B cell (primary cell): ENCODE measurements around the gene CHKB. TPM values are rescaled to one million over a fixed set of nuclear protein-coding genes. Genes with fewer than 3 reads are reported as not detected.

Experiments used
- ATAC-seq: fragments of 200-7000 bp; cut with Tn5 transposase; one replicate; pipeline ENCODE4 v1.10.0; 2021; ENCODE audit warnings: low read depth, mild to moderate bottlenecking, moderate number of reproducible peaks, moderate library complexity
- CTCF ChIA-PET: fragments of 350-600 bp; sonication (Branson Sonifier 250); formaldehyde crosslinking; loops from one replicate; lab custom pipeline; 2021; ENCODE audit warnings: antibody characterized with exemption, inconsistent platforms; lab: Charles Lee
- POLR2A ChIA-PET: fragments of 350-600 bp; sonication (Branson Sonifier 250); formaldehyde crosslinking; loops from one replicate; lab custom pipeline; 2021; ENCODE audit warnings: antibody characterized with exemption; lab: Charles Lee
- DNase-seq: peaks from one replicate; pipeline ENCODE4 v3.0.0; 2013
- H2AFZ ChIP-seq: 2 replicates; pipeline ENCODE4 v1.6.1; 2012; ENCODE audit warnings: mild to moderate bottlenecking, low read depth, low read length; ENCODE audit not compliant: insufficient read depth, poor library complexity, severe bottlenecking
- H3K27ac ChIP-seq, 2 donors: 1 replicate in 1 of 2; 2 replicates in 1 of 2; pipeline ENCODE4 v1.5.1; 2012 to 2013; ENCODE audit warnings: low read length in 2 of 2, mild to moderate bottlenecking in 2 of 2, moderate library complexity in 1 of 2
- H3K27me3 ChIP-seq, 4 experiments: fragments of 200-600 bp in 1 of 4; sonication (generic) in 1 of 4; replicated peaks in 1 of 4; 1 replicate in 2 of 4; 2 replicates in 2 of 4; pipeline versions ENCODE4 v1.6.1 to v1.7.0; 2013 to 2016; ENCODE audit warnings: low read length in 3 of 4, mild to moderate bottlenecking in 2 of 4, mixed read lengths in 1 of 4, moderate library complexity in 1 of 4; ENCODE audit not compliant: insufficient read depth in 4 of 4, control insufficient read depth in 3 of 4; ENCODE audit errors: control extremely low read depth in 1 of 4
- H3K36me3 ChIP-seq, 2 experiments: replicated peaks in 1 of 2; 1 replicate in 1 of 2; 2 replicates in 1 of 2; pipeline versions ENCODE4 v1.6.1 to v1.7.1; 2013; ENCODE audit warnings: low read length in 1 of 2; ENCODE audit not compliant: insufficient read depth in 2 of 2, control insufficient read depth in 1 of 2; ENCODE audit errors: control extremely low read depth in 1 of 2, extremely low read depth in 1 of 2
- H3K4me1 ChIP-seq, 2 donors: fragments of 200-600 bp in 1 of 2; sonication (generic) in 1 of 2; 1 replicate in 1 of 2; 2 replicates in 1 of 2; pipeline versions ENCODE4 v1.5.1 to v1.6.1; 2013 to 2017; ENCODE audit warnings: low read length in 2 of 2; ENCODE audit not compliant: control insufficient read depth in 2 of 2, insufficient read depth in 2 of 2
- H3K4me2 ChIP-seq: replicated peaks from 2 replicates; pipeline ENCODE3; 2012; ENCODE audit warnings: mild to moderate bottlenecking, low read depth, low read length; ENCODE audit not compliant: poor library complexity, severe bottlenecking
- H3K4me3 ChIP-seq, 5 experiments: fragments of 200-600 bp in 1 of 5; sonication (generic) in 1 of 5; 1 replicate in 3 of 5; 2 replicates in 2 of 5; pipeline versions ENCODE4 v1.5.1 to v1.7.0; 2011 to 2016; ENCODE audit warnings: low read length in 4 of 5, mild to moderate bottlenecking in 4 of 5, low read depth in 2 of 5, control low read depth in 1 of 5, moderate library complexity in 1 of 5; ENCODE audit not compliant: insufficient read depth in 1 of 5; ENCODE audit errors: control extremely low read depth in 1 of 5, extremely low read depth in 1 of 5
- H3K79me2 ChIP-seq: fragments of 200-600 bp; sonication (generic); one replicate; pipeline ENCODE4 v1.6.0; 2016; ENCODE audit warnings: low read length; ENCODE audit not compliant: control insufficient read depth, insufficient read depth
- H3K9ac ChIP-seq: fragments of 200-600 bp; sonication (generic); 2 replicates; pipeline ENCODE4 v1.6.1; 2017; ENCODE audit warnings: mild to moderate bottlenecking, low read length, moderate library complexity
- H3K9me3 ChIP-seq, 3 donors: one replicate each; pipeline versions ENCODE4 v1.6.1 to v1.7.1; 2013; ENCODE audit warnings: low read length in 2 of 3; ENCODE audit not compliant: control insufficient read depth in 2 of 3, insufficient read depth in 1 of 3; ENCODE audit errors: control extremely low read depth in 1 of 3
- H4K20me1 ChIP-seq: 2 replicates; pipeline ENCODE4 v1.6.0; 2012; ENCODE audit warnings: mild to moderate bottlenecking, low read length; ENCODE audit not compliant: insufficient read depth, control insufficient read depth, poor library complexity, severe bottlenecking
- H3K27ac Mint-ChIP-seq: one replicate; pipeline ENCODE4 v1.8.0; 2021; ENCODE audit warnings: mixed read lengths
- H3K27me3 Mint-ChIP-seq: one replicate; pipeline ENCODE4 v1.8.0; 2021; ENCODE audit warnings: mixed read lengths
- H3K4me1 Mint-ChIP-seq: one replicate; pipeline ENCODE4 v1.8.0; 2021; ENCODE audit warnings: mixed read lengths
- H3K4me3 Mint-ChIP-seq: one replicate; pipeline ENCODE4 v1.8.0; 2021; ENCODE audit warnings: mixed read lengths
- H3K9me3 Mint-ChIP-seq: one replicate; pipeline ENCODE4 v1.8.0; 2022; ENCODE audit warnings: mixed read lengths; ENCODE audit not compliant: insufficient read depth
- EZH2 ChIP-seq: IDR thresholded peaks from 2 replicates; pipeline ENCODE4 v1.6.1; 2012; ENCODE audit warnings: borderline replicate concordance, low read depth, mild to moderate bottlenecking, moderate library complexity, low read length; ENCODE audit not compliant: insufficient read depth, poor library complexity, severe bottlenecking
- WGBS: methylation state at CpG from one replicate; pipeline ENCODE4 v1.1.5; 2013; ENCODE audit warnings: missing lambda C conversion rate; ENCODE audit not compliant: insufficient coverage; 5-methylcytosine and 5-hydroxymethylcytosine counted together
- intact Hi-C: fragments of 100-400 bp; cut with micrococcal nuclease; formaldehyde crosslinking; loops from one replicate; pipeline ENCODE4 v1.10.0; 2022
- polyA plus RNA-seq: library from polyadenylated mRNA; depleted of rRNA; stranded (reverse); fragments of >200 nt; gene quantifications from 2 replicates; pipeline ENCODE4 v1.2.3, GENCODE V29; 2012
- total RNA-seq, 2 donors: library from RNA; stranded (reverse); fragments of 120-200 nt in 1 of 2; gene quantifications; 1 replicate in 1 of 2; 2 replicates in 1 of 2; pipeline versions ENCODE4 v1.2.3 to v1.2.4, GENCODE V29; 2013 to 2022
- TF ChIP-seq, protein P1 (sequence below): fragments of 200-600 bp; IDR thresholded peaks from one replicate; pipeline ENCODE4 v1.8.0; 2022; ENCODE audit warnings: antibody characterized with exemption, mild to moderate bottlenecking

The CHKB gene
- total and polyA plus RNA-seq, 2 donors (not counting 1 experiment from before 2014, with no cell fraction given), result 238 to 309 TPM

DNA sequence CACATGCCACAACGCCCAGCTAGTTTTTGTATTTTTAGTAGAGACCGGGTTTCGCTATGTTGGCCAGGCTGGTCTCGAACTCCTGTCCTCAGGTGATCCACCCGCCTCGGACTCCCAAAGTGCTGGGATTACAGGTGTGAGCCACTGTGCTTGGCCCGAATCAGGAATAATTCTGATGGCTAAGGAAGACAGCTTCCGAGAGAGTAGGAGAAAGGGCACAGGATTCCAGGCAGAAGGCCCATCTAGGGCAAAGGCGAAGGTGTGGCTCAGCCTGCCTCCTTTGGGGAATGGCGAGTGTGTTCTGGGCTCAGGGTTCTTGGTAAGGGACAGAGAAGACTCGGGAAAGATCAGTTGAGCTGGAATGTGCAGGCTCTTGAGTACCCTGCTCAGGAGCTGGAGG, 18.4 kb downstream of the CHKB start:
- intact Hi-C loops, result no loop called here

More for the DNA sequence above, 18.4 kb downstream of the CHKB start:
- H3K9me3 ChIP-seq, result no peaks in the 10 kb centered on the region
- H3K27ac ChIP-seq, result no peak overlapping the region
- peaks cover 0 to under 1% of the 10 kb centered on the region in 2 experiments for H3K36me3 ChIP-seq
- WGBS, result 96% methylated on average over 11 of the region's 11 CpGs
- no peak overlapping the region for H3K4me3 ChIP-seq
- ATAC-seq, result no peak
- H3K27me3 ChIP-seq, result no peaks in the 10 kb centered on the region
- H2AFZ ChIP-seq, result no peak overlapping the region
- TF ChIP-seq EZH2, result no peak
- TF ChIP-seq, protein P1, sequence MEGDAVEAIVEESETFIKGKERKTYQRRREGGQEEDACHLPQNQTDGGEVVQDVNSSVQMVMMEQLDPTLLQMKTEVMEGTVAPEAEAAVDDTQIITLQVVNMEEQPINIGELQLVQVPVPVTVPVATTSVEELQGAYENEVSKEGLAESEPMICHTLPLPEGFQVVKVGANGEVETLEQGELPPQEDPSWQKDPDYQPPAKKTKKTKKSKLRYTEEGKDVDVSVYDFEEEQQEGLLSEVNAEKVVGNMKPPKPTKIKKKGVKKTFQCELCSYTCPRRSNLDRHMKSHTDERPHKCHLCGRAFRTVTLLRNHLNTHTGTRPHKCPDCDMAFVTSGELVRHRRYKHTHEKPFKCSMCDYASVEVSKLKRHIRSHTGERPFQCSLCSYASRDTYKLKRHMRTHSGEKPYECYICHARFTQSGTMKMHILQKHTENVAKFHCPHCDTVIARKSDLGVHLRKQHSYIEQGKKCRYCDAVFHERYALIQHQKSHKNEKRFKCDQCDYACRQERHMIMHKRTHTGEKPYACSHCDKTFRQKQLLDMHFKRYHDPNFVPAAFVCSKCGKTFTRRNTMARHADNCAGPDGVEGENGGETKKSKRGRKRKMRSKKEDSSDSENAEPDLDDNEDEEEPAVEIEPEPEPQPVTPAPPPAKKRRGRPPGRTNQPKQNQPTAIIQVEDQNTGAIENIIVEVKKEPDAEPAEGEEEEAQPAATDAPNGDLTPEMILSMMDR, result no peak
- ChIA-PET POLR2A (interaction anchor here (0.6 to 4.0 kb wide), 5 partner anchors 9 to 297 kb away, joined by 3 to 32 read pairs (median 3); partner anchors contain the start of genes SCO2 and TYMP), CTCF (interaction anchor here (0.5 to 3.1 kb wide), 9 partner anchors 9 to 312 kb away, joined by 4 to 54 read pairs (median 6); partner anchors contain the start of genes CHKB, HDAC10 and SCO2)
- peaks cover 5 to 9% of the 10 kb centered on the region in 2 donors for H3K4me1 ChIP-seq
- Mint-ChIP-seq H3K9me3 (no peaks in the 10 kb centered on the region), H3K4me3 (peak overlapping the region; percentile 53), H3K4me1 (peaks cover 16% of the 10 kb centered on the region), H3K27ac (no peak overlapping the region), H3K27me3 (no peaks in the 10 kb centered on the region)
- no peak for DNase-seq
- H3K79me2 ChIP-seq, result no peaks in the 10 kb centered on the region
- no peaks in the 10 kb centered on the region for H4K20me1 ChIP-seq
- H3K9ac ChIP-seq, result no peak overlapping the region
- no peak overlapping the region for H3K4me2 ChIP-seq
